ENCODE results near the gene POLR3A.
"Not testable (repeated sequence)": the region's sequence is repeated elsewhere in the genome, so short reads cannot be mapped to it uniquely, and the experiment has no call there.

The POLR3A gene

GRCh38 chr10:78029269-78030226 is at the start of gene POLR3A:
POLR3A (minus strand) TSS chr10:78029515; CDS start chr10:78029407, 108 bp downstream.
- Histone ChIP-seq H3K27me3 (ENCODE audit: control insufficient read depth, insufficient read depth, low read length) (no peaks in the 10 kb centered on the region), H3K36me3 (ENCODE audit: control insufficient read depth, insufficient read depth, low read length) (no peaks in the 10 kb centered on the region), H3K9ac (ENCODE audit: low read length) (peak within 1 kb of the TSS; percentile 95), H3K4me1 (ENCODE audit: control insufficient read depth, insufficient read depth, low read length) (peaks cover 15% of the 10 kb centered on the region), H3K9me3 (ENCODE audit: control insufficient read depth, low read length) (no peaks in the 10 kb centered on the region), H3K4me3 (ENCODE audit: low read length) (peak within 1 kb of the TSS; percentile 99)

DNA sequence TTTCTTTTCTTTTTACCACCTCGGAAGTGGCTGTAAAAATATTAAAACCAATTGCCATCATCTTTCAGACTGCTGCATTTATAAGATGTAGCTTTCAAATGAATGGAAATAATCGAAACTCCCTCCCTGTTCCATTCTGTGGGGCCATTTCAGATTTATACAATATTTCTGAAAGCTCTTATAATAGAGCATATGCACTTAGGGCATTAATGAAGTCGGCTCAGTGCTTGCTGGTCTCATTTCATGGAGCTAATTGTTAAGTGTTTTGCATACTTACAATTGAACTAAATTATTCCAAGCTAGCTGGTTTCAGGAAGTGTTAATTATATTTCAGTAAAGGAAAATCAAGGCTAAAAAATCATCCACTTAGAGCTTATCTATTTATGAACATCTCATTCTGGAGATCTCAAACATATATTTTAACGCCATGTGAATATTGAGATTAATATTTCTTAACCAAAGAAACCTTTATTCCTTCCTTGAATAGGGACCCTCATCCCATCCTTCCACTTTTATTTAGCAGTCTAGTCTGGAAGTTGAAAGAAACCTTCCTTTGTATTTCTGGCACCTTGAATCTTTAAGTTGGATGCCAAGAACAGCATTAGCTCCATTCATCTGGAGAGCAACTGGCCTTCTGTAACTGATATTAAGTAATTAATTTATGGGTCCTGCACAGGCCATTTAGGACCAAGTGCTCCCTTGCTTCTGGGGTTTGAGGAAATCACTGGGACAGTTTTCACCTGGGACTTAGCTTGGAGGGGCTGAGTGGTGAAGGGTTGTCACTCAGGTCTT is 49.4 kb upstream of the POLR3A start:
- Histone ChIP-seq H3K27me3 (ENCODE audit: control insufficient read depth, insufficient read depth, low read length) (no peaks in the 10 kb centered on the region), H3K4me1 (ENCODE audit: control insufficient read depth, insufficient read depth, low read length) (no peaks in the 10 kb centered on the region), H3K9me3 (ENCODE audit: control insufficient read depth, low read length) (no peaks in the 10 kb centered on the region), H3K36me3 (ENCODE audit: control insufficient read depth, insufficient read depth, low read length) (no peaks in the 10 kb centered on the region), H3K9ac (ENCODE audit: low read length) (no peak overlapping the region), H3K4me3 (ENCODE audit: low read length) (no peak overlapping the region)

DNA sequence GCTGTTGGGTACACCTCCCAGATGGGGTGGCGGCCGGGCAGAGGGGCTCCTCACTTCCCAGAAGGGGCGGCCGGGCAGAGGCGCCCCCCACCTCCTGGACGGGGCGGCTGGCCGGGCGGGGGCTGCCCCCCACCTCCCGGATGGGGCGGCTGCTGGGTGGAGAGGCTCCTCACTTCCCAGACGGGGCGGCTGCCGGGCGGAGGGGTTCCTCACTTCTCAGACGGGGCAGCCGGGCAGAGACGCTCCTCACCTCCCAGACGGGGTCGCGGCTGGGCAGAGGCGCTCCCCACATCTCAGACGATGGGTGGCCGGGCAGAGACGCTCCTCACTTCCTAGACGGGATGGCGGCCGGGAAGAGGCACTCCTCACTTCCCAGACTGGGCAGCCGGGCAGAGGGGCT is 46.5 kb upstream of the POLR3A start:
- not testable (repeated sequence) for H3K9ac ChIP-seq (ENCODE audit: low read length); H3K27me3 ChIP-seq (ENCODE audit: control insufficient read depth, insufficient read depth, low read length); H3K9me3 ChIP-seq (ENCODE audit: control insufficient read depth, low read length); H3K4me1 ChIP-seq (ENCODE audit: control insufficient read depth, insufficient read depth, low read length); H3K36me3 ChIP-seq (ENCODE audit: control insufficient read depth, insufficient read depth, low read length); H3K4me3 ChIP-seq (ENCODE audit: low read length)

GRCh38 chr10:78072504-78072903 is 43.2 kb upstream of the POLR3A start:
- Histone ChIP-seq H3K27me3 (ENCODE audit: control insufficient read depth, insufficient read depth, low read length) (no peaks in the 10 kb centered on the region), H3K9ac (ENCODE audit: low read length) (no peak overlapping the region), H3K36me3 (ENCODE audit: control insufficient read depth, insufficient read depth, low read length) (no peaks in the 10 kb centered on the region), H3K4me3 (ENCODE audit: low read length) (no peak overlapping the region), H3K4me1 (ENCODE audit: control insufficient read depth, insufficient read depth, low read length) (no peaks in the 10 kb centered on the region), H3K9me3 (ENCODE audit: control insufficient read depth, low read length) (no peaks in the 10 kb centered on the region)

- H3K36me3 ChIP-seq (ENCODE audit: control insufficient read depth, insufficient read depth, low read length), result no peaks in the 10 kb centered on the region
- H3K4me1 ChIP-seq (ENCODE audit: control insufficient read depth, insufficient read depth, low read length), result no peaks in the 10 kb centered on the region
- no peaks in the 10 kb centered on the region for H3K9me3 ChIP-seq (ENCODE audit: control insufficient read depth, low read length)
- no peak overlapping the region for H3K4me3 ChIP-seq (ENCODE audit: low read length)
- no peak overlapping the region for H3K9ac ChIP-seq (ENCODE audit: low read length)
- no peaks in the 10 kb centered on the region for H3K27me3 ChIP-seq (ENCODE audit: control insufficient read depth, insufficient read depth, low read length)
Observed at GRCh38 chr10:78071857-78072179, 42.5 kb upstream of the POLR3A start.

DNA sequence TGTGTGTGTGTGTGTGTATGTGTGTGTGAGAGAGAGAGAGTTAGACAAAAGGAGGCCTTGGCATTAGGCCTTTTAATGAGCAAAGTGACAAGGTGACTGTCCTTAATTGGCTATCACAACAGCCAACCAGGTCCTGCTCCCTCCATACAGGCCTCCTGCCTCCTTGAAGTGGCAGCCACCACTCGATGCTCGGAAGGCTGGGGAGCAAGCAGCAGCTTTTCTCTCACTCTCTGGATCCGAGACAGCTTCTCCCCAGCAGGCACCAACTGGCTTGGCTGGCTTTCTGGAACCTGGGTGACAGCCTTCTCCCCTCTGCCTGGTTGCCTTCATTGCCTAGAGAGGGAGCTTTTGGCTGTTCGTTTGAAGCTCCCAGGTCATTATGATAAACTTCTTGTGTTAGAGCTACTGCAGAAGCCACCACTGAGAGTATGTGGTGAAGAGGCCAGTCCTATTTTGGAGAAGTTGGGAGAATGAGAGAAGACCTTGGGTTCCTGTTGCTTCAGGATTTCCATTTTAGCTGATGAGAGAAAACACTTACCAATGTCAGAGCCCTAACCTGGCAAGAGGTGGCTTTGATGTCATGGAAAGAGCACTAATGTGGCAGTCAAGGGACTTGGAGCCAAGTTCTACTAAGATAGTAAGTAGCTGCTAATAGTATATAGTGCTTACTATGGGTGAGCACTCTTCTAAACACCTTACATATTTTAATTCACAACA is 42.0 kb upstream of the POLR3A start:
- H3K27me3 ChIP-seq (ENCODE audit: control insufficient read depth, insufficient read depth, low read length), result no peaks in the 10 kb centered on the region
- H3K4me3 ChIP-seq (ENCODE audit: low read length), result no peak overlapping the region
- H3K36me3 ChIP-seq (ENCODE audit: control insufficient read depth, insufficient read depth, low read length), result no peaks in the 10 kb centered on the region
- H3K9ac ChIP-seq (ENCODE audit: low read length), result no peak overlapping the region
- no peaks in the 10 kb centered on the region for H3K9me3 ChIP-seq (ENCODE audit: control insufficient read depth, low read length)
- H3K4me1 ChIP-seq (ENCODE audit: control insufficient read depth, insufficient read depth, low read length), result no peaks in the 10 kb centered on the region

DNA sequence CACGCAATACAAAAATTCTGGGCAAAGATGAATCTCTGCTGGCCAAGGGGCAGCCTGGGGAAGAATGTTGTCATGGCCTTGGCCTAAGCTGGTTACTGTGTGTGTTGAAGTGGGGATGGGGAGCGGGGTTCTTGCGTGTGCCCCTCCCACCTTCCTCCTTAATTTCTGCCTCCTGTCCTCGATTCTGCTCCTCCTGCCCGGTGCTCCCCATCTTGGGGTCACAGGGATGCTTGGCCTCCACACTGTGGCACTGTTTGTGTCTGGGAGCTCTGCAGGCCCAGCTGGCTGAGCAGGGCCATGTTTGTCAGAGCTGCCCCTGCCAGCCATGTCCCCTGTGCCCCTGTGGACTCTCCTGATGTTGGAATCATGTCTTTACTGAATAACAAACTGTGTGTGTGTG is 41.4 kb upstream of the POLR3A start:
- H3K9ac ChIP-seq (ENCODE audit: low read length), result no peak overlapping the region
- no peaks in the 10 kb centered on the region for H3K36me3 ChIP-seq (ENCODE audit: control insufficient read depth, insufficient read depth, low read length)
- H3K4me1 ChIP-seq (ENCODE audit: control insufficient read depth, insufficient read depth, low read length), result peaks cover 4% of the 10 kb centered on the region
- no peak overlapping the region for H3K4me3 ChIP-seq (ENCODE audit: low read length)
- no peaks in the 10 kb centered on the region for H3K27me3 ChIP-seq (ENCODE audit: control insufficient read depth, insufficient read depth, low read length)
- no peaks in the 10 kb centered on the region for H3K9me3 ChIP-seq (ENCODE audit: control insufficient read depth, low read length)

GRCh38 chr10:78070064-78070463 is 40.7 kb upstream of the POLR3A start:
- H3K27me3 ChIP-seq (ENCODE audit: control insufficient read depth, insufficient read depth, low read length); H3K36me3 ChIP-seq (ENCODE audit: control insufficient read depth, insufficient read depth, low read length); H3K4me3 ChIP-seq (ENCODE audit: low read length); H3K4me1 ChIP-seq (ENCODE audit: control insufficient read depth, insufficient read depth, low read length); H3K9ac ChIP-seq (ENCODE audit: low read length); H3K9me3 ChIP-seq (ENCODE audit: control insufficient read depth, low read length): not testable (repeated sequence)

GRCh38 chr10:78069151-78069550 is 39.8 kb upstream of the POLR3A start:
- peaks cover 5% of the 10 kb centered on the region for H3K4me1 ChIP-seq (ENCODE audit: control insufficient read depth, insufficient read depth, low read length)
- no peak overlapping the region for H3K4me3 ChIP-seq (ENCODE audit: low read length)
- H3K9me3 ChIP-seq (ENCODE audit: control insufficient read depth, low read length), result no peaks in the 10 kb centered on the region
- no peak overlapping the region for H3K9ac ChIP-seq (ENCODE audit: low read length)
- H3K27me3 ChIP-seq (ENCODE audit: control insufficient read depth, insufficient read depth, low read length), result no peaks in the 10 kb centered on the region
- no peaks in the 10 kb centered on the region for H3K36me3 ChIP-seq (ENCODE audit: control insufficient read depth, insufficient read depth, low read length)

- no peak overlapping the region for H3K4me3 ChIP-seq (ENCODE audit: low read length)
- H3K9me3 ChIP-seq (ENCODE audit: control insufficient read depth, low read length), result no peaks in the 10 kb centered on the region
- peaks cover 5% of the 10 kb centered on the region for H3K4me1 ChIP-seq (ENCODE audit: control insufficient read depth, insufficient read depth, low read length)
- no peak overlapping the region for H3K9ac ChIP-seq (ENCODE audit: low read length)
- no peaks in the 10 kb centered on the region for H3K27me3 ChIP-seq (ENCODE audit: control insufficient read depth, insufficient read depth, low read length)
- no peaks in the 10 kb centered on the region for H3K36me3 ChIP-seq (ENCODE audit: control insufficient read depth, insufficient read depth, low read length)
Observed at GRCh38 chr10:78066728-78067430, 37.6 kb upstream of the POLR3A start.

DNA sequence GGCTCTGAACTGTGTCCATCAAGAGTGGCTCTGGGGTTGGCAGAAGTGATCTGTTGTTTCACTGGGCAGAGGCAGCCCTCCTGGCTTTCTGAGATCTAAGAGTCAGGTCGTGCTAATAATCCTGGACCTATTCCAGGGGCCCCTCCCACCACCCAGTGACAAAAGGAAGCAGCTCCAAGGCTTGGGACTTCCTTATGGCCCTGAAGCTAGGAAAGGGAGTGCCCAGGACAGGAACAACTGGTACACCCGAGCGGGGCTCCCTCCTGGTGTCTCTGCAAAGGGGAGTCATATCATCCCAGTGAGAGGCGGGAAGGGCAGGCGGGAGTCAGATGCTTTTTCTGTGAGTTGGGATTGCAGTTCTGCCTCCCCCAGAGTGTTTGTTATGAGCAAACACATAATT is 36.7 kb upstream of the POLR3A start:
- no peak overlapping the region for H3K9ac ChIP-seq (ENCODE audit: low read length)

More for the DNA sequence above, 36.7 kb upstream of the POLR3A start:
- H3K27me3 ChIP-seq (ENCODE audit: control insufficient read depth, insufficient read depth, low read length), result no peaks in the 10 kb centered on the region
- no peaks in the 10 kb centered on the region for H3K9me3 ChIP-seq (ENCODE audit: control insufficient read depth, low read length)
- no peak overlapping the region for H3K4me3 ChIP-seq (ENCODE audit: low read length)
- peaks cover 5% of the 10 kb centered on the region for H3K4me1 ChIP-seq (ENCODE audit: control insufficient read depth, insufficient read depth, low read length)
- no peaks in the 10 kb centered on the region for H3K36me3 ChIP-seq (ENCODE audit: control insufficient read depth, insufficient read depth, low read length)
